Lower leg skin (tissue), 3 donors: ENCODE measurements around the gene CEP290.

Experiments
- CTCF ChIP-seq, 3 donors: fragments of 450-650 bp; IDR thresholded peaks; one replicate each; pipeline ENCODE4 v1.5.1; 2016; ENCODE audit warnings: antibody characterized with exemption in 3 of 3, mild to moderate bottlenecking in 3 of 3, moderate library complexity in 2 of 3
- POLR2A ChIP-seq, 2 donors: fragments of 450-650 bp; IDR thresholded peaks; one replicate each; pipeline ENCODE4 v1.6.1; 2016 to 2017; ENCODE audit warnings: antibody characterized with exemption in 2 of 2, mild to moderate bottlenecking in 1 of 2, moderate library complexity in 1 of 2

- TF ChIP-seq POLR2A (IDR thresholded peaks at IDR 0.05) (no peak), CTCF (IDR thresholded peaks at IDR 0.05) (no peak)
Observed at GRCh38 chr12:88029093-88029665, 112.7 kb downstream of the CEP290 start, which contains the start of gene C12orf50.
